GM19351 (cell line): ENCODE results near the gene XPC.

ENCODE experiments used
- ATAC-seq: cut with Tn5 transposase; IDR thresholded peaks from one replicate; pipeline ENCODE4 v1.9.1; 2021; ENCODE audit warnings: mild to moderate bottlenecking, moderate library complexity; ENCODE audit not compliant: unreplicated experiment

The XPC gene

DNA sequence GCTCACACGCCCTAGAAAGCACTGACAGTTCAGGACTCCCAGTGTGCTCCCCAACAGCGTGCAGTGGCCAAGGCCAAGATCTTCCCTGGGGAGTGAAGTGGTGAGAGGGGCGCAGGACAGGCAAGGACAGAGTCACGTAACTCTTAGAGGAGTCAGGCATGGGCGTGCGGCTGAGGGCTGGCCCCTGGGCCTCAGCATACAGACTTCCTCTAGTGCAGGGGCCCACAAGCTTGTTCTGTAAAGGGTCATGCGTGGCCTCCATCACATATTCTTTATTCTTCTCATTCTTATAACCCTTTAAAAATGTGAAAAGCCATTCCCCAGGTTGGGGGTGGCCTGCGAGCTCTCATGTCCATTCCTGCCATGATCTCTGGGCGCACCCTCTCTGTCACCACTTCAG is 28.3 kb downstream of the XPC start:
- no peak for ATAC-seq

DNA sequence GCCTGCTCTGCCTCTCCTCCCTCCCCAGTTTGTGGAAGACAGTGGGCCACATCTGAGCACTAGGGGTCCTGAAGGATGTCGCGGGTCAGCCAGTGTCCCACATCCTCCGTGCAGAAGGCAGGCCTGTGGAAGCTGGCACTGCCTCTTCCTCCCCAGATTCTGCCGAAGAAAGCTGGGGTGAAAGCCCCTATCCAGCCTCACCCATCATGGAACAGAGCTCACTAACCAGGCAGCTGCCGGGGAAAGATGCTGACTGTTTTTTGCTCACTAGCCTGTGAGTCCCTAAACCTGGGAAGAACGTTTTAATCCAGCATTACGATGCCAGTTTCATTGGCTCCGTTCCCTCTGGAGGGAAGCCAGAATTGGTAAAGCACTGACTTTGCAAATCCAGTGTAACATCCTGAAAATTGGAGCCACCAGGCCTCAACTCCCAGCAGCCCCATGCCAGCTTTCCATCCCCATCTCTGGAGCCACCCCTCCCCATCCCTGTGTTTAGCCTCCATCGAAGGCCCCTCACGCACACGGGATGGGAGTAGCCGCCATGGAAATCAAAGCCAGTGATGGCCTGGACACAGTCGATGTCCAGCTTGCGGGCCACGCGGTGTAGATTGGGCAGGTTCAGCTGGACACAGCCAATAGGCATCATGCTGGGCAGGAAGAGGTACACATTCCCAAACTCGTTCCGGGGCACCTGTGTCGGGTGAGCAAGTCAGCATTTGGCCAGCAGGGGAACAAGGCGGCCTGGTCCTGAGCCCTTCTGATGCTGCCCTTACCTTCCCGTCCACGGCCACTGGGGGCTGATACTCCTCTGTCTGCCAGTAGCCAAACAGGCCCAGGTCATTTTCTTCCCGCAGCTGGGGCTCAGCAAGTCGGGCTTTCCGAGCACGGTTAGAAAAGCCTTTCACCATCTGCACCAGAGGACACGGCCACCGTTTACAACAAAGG is 30.1 kb downstream of the XPC start:
- no peak for ATAC-seq

DNA sequence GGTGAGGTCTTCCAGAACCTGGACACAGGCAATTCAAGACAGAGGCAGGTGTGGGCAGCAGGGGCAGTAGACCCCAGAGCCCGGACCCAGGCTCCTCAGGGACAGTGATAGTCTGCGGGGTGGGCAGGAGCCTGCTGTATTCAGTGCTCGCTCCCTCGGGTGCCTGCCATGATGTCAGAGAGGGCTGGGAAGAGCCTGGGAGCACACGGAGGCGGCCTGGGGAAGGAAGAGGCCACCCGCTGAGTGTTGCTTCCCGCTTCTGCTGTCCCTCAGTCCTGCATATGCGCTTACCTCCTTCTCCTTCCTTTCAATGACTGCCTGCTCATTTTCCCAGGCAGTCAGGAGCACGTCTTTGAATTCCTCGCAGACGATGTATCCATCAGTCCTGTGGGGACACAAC is 30.8 kb downstream of the XPC start:
- ATAC-seq: no peak

DNA sequence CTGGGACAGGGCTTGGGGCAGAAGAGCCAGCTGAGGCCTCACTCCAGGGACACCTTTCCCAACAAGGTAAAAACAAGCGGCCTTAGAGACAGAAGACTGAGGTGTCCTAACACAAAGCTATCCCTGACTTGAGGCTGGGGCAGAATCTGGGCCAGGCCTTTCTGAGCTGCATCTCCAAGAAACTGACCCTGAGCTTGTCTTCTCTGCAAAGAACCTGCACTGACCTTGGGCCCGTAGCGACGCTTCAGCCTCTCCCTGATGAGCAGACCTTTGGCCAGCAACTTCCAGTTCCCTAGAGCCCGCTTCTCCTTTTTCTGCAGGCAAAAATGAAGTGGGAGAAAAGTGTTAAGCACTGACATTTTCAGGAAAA is 31.4 kb downstream of the XPC start:
- ATAC-seq: no peak

DNA sequence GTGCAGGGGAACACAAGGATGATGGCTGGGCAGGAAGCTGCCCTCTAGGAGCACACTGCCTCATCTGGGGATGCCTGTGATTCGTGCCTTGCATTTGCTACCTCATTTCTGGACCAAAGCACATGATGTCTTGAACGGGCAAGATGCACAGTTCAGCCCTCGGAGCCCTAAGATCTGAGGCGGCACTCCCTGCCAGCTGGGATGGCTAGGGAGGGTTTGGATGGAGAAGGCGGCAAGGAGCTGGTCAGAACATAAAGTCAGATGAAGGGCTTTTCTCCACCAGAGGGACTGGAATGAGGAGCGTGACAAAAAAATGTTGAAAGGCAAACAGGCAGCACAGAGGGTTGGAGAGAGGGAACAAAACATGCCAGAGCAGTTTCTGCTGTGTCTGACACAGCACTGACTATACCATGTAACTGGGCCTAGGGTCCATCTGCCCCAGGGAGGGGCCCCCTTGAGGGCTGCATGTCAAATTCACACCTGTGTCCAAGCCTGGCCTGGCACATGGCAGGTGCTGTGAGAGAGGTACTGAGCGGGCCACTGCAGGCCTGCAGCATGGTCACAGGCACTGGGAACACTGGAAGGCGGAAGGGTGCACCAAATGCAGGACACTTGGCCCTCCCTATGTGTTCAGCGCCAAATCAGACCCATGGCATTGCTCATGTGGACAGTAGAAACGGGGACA is 31.9 kb downstream of the XPC start:
- no peak for ATAC-seq

DNA sequence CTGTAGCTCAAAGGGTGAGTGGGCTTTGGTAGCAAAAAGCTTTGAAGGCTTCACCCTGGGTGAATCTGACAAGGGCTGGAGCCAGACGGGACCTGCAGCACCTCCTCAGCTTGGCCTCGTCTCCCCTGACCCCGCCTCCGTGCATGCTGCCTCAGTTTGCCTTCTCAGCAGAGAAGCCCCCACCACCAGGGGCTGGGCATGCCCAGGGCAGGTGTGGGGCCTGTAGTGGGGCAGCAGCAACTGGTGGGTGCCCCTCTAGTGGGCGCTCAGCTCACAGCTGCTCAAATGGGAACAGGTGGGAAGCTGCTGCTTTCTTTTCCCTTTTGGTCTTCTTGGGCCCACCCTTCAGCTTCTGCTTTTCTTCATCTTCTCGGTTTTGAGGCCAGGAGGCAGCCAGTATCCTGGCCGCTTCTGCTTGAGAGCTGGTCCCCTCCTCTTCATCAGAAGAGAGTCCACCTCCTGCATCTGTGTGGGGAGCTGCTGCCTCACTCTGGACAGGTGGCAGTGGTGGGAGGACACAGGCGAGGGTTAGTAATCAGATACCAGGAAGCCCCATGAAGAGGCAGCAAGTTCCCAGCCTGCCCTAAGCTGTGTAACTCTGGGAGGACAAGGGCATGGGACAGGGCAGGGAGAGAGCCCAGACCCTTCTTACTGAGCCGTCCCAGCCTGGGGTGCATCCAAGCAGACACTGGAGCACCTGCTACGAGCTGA is 32.6 kb downstream of the XPC start:
- ATAC-seq: no peak

DNA sequence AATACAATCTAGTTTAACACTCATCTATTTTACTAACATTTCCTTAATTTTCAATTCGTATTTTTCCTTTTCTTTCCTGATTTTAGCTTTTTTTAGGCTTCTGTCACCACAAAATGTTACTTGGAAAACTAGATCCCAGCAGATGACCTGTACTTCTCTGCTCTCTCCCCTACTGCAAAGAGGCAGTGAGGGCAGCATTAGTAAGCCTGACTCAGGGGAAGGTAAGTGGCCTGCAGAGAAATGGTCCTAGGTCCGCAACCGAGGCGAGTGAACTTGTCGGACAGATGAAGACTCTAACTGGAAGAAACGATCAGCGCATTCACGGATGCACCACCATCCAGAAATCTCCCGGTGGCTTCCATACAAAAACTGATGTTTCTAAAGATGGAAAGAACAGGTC is 33.2 kb downstream of the XPC start:
- ATAC-seq: no peak

DNA sequence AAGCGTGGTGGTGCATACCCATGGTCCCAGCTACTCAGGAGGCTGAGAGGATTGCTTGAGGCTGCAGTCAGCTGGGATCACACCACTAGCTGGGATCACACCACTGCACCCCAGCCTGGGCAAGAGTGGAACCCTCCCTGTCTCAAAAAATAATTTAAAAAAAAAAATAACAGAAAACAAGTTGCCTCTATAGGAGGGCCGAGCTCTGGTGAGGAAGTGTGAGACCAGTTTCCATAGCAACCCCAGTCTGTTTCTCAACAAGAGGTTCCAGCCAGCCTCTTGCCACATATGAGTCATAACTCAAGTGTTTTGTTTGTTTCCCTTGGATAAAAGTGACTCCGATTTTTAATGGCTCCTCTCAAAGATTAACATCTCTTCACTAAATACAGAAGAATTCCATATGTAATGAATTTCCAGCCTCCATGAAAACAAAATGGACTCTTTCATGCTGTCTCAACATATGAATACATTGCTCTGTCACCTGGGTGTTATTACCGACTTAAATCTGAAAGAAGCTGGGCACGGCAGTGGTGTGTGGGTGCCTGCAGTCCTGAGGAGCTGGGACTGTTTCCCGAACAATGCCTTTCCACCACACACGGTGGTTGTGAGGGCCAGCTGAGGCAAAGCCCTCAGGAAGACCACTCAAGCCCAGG is 33.9 kb downstream of the XPC start:
- ATAC-seq: peak; percentile 99

DNA sequence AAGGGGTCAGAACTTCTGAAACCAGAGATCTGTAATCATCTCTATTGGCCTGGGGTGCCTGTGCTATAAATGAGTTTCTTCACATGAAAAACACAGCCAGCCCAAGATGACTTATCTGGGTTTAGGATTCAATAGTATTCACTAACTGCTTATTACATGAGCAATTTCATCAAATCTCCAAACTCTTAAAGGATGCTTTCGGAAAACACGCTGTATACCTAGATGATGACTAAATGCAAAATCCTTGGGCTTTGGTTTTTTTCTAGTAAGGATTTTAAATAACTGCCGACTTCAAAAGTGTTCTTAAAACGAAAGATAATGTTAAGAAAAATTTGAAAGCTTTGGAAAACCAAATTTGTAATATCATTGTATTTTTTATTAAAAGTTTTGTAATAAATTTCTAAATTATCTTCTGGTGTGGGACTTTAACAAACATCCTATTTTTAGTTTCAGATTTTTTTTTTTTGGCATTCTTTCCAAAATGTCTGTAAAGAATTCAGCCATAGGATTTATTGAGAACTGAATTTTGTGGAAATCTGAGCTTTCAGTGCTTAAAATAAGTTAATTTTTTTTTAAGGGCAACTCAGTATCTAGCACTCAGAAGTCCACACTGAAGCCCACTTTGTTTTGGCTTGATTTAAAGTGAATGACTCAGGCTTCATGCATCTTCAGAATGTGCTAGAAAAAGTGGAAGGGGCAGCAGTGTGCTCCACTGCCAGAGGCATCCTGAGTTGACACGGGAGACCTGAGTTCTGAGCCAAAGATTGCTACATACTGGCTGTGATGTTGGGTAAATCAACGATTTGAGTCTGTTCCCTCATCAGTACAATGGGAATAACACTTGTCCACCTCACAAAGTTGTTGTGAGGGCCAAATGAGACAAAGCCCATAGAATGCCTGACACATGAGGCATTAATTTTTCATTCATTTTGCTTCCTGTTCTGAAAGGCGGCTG is 34.9 kb downstream of the XPC start:
- ATAC-seq: no peak

DNA sequence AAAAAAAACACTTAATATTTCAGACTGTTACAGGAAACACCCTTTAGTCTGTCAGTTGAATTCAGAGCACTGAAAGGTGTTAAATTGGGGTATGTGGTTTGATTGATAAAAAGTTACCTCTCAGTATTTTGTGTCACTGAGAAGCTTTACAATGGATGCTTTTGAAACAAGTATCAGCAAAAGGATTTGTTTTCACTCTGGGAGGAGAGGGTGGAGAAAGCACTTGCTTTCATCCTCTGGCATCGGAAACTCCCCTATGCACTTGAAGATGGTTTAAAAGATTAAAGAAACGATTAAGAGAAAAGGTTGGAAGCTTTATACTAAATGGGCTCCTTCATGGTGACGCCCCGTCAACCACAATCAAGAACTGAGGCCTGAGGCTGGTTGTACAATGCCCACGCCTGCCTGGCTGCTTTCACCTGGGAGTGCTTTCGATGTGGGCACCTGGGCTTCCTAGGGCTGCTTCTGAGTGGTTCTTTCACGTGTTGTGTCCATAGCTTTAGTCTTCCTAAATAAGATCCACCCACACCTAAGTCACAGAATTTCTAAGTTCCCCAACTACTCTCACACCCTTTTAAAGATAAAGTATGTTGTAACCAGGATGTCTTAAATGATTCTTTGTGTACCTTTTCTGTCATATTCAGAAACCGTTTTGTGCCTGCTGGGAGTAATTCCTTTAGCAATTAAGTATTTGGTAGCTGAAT is 35.7 kb downstream of the XPC start:
- no peak for ATAC-seq

DNA sequence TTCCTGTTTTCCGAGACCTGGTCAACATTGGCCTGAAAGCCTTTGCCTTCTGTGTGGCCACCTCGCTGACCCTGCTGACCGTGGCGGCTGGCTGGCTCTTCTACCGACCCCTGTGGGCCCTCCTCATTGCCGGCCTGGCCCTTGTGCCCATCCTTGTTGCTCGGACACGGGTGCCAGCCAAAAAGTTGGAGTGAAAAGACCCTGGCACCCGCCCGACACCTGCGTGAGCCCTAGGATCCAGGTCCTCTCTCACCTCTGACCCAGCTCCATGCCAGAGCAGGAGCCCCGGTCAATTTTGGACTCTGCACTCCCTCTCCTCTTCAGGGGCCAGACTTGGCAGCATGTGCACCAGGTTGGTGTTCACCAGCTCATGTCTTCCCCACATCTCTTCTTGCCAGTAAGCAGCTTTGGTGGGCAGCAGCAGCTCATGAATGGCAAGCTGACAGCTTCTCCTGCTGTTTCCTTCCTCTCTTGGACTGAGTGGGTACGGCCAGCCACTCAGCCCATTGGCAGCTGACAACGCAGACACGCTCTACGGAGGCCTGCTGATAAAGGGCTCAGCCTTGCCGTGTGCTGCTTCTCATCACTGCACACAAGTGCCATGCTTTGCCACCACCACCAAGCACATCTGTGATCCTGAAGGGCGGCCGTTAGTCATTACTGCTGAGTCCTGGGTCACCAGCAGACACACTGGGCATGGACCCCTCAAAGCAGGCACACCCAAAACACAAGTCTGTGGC is 36.6 kb downstream of the XPC start:
- no peak for ATAC-seq

DNA sequence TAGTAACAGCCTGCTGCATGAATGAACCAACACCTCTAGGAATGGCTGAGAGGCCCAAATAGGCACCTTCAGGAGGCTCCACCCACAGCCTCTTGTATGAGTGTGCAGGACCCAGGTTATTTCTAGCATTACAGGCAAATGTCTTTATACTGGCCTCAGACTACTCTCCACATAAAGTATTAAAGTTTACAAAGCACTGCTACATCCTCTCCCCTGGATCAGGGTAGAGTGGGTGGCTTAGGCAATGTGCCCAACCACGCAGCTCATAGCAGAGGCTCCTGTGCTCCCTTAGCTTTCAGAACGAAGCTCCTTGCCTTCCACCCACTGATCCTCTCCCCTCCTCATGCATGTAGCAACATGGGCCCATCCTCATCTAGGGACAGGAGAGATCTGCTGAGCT is 37.3 kb downstream of the XPC start:
- ATAC-seq: no peak

DNA sequence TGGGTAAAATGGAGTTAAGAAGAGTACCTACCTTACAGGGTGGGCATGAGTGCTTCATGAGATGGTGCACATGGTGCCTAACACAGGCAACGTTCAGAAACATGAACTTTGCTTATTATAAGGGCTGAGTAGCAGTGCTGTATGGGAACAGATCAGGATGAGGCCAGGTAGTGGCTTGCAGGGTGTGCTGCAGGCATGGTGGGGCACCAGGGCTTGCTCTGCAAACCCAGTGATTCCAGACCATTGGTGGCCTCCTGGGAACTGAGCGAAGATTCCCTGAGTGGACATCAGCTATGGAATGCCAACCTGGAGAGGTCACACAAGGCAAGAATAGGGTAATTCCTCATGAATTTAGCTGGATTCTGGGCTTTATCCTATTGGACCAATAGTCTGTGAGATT is 37.7 kb downstream of the XPC start:
- no peak for ATAC-seq

DNA sequence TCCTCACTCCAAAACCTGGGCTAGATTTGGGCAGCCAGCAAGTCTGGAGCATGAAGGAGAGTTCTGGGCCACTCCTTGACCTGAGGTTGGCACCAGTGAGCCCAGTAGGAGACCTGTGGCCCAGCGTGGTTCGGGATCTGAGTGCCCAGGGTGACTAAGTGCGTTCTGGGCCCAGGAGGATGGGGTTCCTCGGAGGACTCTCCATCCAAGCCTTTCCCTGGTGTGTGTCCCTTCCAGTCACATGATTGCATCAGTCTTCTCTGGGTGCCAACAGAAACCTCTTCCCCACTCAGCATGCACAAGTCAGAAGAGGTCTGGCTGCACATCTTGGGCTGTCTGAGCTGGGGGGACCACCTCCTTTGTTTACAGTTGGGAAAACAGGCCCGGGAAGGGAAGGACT is 38.6 kb downstream of the XPC start:
- no peak for ATAC-seq

DNA sequence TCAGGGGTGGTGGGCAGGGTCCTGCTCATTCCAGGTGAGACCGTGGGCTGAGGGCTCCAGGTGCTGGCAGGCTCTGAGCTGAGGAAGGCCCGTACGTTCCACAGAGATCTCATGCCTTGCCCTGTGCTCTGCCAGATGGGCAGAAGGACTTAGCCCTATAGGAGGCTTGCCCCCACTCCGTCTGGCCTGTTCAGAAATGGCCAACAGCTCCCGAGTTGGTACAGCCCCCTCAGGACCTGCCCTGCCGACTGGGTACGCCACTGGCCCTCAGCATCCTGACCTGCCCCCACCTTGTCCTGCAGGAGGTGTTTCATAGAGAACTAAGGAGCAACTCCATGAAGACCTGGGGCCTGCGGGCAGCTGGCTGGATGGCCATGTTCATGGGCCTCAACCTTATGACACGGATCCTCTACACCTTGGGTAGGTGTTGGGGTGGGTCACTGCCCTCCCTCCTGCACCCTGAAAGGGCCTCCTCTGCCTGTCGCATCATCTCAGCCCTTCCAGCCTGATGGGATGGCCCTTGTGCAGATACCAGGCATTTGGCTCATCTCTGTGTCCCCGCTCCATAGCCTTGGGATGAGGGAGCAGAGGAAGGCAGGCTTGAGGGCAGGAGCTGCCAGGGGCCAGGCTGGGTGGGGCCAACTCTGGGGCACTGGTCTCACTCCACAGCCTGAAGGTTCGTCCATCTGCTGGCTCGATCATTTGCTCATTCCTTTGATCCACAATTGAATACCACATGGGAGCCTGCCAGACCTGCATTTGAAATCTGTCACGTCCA is 39.3 kb downstream of the XPC start:
- no peak for ATAC-seq

DNA sequence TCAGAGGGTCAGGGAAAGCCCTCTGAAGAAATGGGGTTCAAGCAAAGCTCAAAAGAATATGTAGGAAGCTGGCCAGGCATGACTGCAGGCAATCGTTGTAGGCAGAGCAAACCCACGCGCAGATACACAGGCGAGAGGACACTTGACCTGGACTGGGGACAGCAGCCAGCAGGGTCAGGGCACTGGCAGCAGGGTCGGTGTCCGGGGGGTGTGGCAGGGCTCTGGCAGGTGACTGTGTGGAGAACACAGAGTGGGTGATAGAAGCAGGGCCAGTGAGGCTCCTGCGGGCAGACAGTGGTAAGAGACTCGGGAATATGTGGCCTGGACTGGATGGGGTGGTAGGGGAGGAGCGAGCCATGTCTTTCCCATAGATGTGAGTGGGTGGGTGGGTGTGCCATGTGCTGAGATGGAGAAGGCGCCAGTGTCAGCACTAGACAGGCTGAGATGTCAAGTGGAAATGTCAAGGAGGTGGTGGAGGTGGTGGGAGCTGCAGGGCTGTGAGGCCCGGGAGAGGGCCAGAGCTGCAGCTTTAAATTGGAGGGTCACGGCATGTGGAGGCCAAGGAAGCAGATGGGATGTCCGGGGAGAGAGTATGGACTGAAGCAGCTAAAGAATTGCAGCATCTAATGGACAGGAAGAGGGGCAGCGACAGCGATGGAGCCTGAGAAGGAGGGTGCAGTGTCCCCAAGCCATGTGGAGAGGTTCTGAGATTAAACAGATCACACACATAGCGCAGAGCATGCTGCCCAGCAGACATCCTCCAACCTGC is 40.1 kb downstream of the XPC start:
- no peak for ATAC-seq

DNA sequence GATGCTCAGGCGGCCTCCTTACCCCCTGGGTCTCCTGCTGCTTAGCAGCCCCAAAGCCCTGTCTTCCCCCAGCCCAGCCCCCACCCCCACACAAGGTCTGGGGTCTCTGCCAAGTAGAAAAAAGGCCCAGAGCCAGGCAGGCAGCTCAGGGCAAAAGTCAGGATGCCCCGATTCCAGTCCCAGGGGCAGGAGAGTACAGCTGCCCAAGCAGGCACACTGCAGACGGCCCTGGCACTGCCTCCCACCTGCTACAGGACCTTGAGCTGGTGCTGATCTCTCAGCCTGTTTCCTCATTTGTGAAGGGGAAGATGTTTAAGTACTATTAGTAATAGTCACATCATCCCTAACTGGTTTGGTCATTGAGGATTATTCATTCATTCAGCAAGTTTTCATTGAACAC is 41.0 kb downstream of the XPC start:
- ATAC-seq: no peak
